ENCODE results near the gene COMMD10.

The COMMD10 gene

GRCh38 chr5:116152169-116152568 lies 67.3 kb downstream of the COMMD10 start:
- H3K9me3 ChIP-seq (ENCODE audit: low read length) = no peaks in the 10 kb centered on the region
- no peaks in the 10 kb centered on the region for H3K36me3 ChIP-seq (ENCODE audit: insufficient read depth, low read length)
- H3K4me1 ChIP-seq (ENCODE audit: insufficient read depth, low read length) = no peaks in the 10 kb centered on the region
- no peak overlapping the region for H3K9ac ChIP-seq (ENCODE audit: low read length)
- no peak overlapping the region for H3K4me3 ChIP-seq (ENCODE audit: low read depth in 1 of 2, low read length in 2 of 2)
- H3K27me3 ChIP-seq (ENCODE audit: control insufficient read depth in 1 of 2, insufficient read depth in 2 of 2, low read length in 2 of 2) = no peaks in the 10 kb centered on the region
- H3K27ac ChIP-seq (ENCODE audit: low read depth, low read length) = no peak overlapping the region

DNA sequence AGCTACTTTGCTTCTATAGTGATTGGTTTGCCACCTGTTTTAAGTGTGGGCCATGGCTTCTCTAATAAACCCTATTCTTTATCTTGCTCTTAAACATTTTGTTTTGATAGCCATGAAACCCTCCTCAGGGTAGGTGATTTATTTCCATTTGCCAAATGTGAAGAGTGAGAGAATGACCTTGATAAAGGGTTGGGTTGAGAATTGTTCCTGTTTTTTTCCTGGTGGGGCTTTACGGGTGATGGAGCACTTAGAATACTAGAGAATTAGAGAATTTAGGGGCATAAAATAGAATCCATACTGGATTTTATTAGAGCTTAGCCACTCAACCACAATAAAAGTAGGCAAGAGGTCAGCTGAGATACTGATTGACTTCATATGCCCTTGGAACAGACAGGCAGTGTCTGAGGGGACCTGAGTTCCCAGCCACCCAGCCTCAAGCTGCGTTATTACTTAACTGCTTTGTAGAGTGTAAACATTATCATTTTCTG lies 68.9 kb downstream of the COMMD10 start:
- Histone ChIP-seq H3K27ac (ENCODE audit: low read depth, low read length) (no peak overlapping the region), H3K4me3 (ENCODE audit: low read depth in 1 of 2, low read length in 2 of 2) (no peak overlapping the region), H3K9me3 (ENCODE audit: low read length) (no peaks in the 10 kb centered on the region), H3K36me3 (ENCODE audit: insufficient read depth, low read length) (no peaks in the 10 kb centered on the region), H3K27me3 (ENCODE audit: control insufficient read depth in 1 of 2, insufficient read depth in 2 of 2, low read length in 2 of 2) (no peaks in the 10 kb centered on the region), H3K9ac (ENCODE audit: low read length) (no peak overlapping the region), H3K4me1 (ENCODE audit: insufficient read depth, low read length) (no peaks in the 10 kb centered on the region)

- H3K27me3 ChIP-seq (ENCODE audit: control insufficient read depth in 1 of 2, insufficient read depth in 2 of 2, low read length in 2 of 2) = no peaks in the 10 kb centered on the region
- peaks cover 2% of the 10 kb centered on the region for H3K4me1 ChIP-seq (ENCODE audit: insufficient read depth, low read length)
- no peaks in the 10 kb centered on the region for H3K36me3 ChIP-seq (ENCODE audit: insufficient read depth, low read length)
- no peaks in the 10 kb centered on the region for H3K9me3 ChIP-seq (ENCODE audit: low read length)
- H3K27ac ChIP-seq (ENCODE audit: low read depth, low read length) = no peak overlapping the region
- H3K4me3 ChIP-seq (ENCODE audit: low read depth in 1 of 2, low read length in 2 of 2) = no peak overlapping the region
- no peak overlapping the region for H3K9ac ChIP-seq (ENCODE audit: low read length)
Observed at GRCh38 chr5:116154252-116154651, 69.4 kb downstream of the COMMD10 start.

DNA sequence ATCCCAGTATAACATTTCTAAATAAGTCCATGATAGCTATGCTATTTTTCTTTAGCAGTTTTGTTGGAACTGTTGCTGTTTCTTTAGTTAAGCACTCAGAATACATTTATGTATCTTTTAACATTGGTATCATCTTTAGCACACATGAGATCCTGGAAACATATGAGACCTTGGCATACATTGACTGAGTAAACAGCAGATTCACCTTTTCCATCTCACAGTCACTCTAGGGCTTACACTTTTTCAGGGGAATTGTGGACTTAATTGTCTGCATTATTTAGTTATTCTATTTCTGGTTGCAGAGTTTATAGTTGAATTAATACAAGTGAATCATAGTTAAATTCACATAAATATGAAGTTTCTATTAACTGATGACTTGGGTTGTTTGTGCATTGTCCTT lies 70.1 kb downstream of the COMMD10 start:
- no peak overlapping the region for H3K27ac ChIP-seq (ENCODE audit: low read depth, low read length)
- no peak overlapping the region for H3K9ac ChIP-seq (ENCODE audit: low read length)
- H3K27me3 ChIP-seq (ENCODE audit: control insufficient read depth in 1 of 2, insufficient read depth in 2 of 2, low read length in 2 of 2) = no peaks in the 10 kb centered on the region
- peaks cover 5% of the 10 kb centered on the region for H3K4me1 ChIP-seq (ENCODE audit: insufficient read depth, low read length)
- H3K9me3 ChIP-seq (ENCODE audit: low read length) = no peaks in the 10 kb centered on the region
- H3K4me3 ChIP-seq (ENCODE audit: low read depth in 1 of 2, low read length in 2 of 2) = no peak overlapping the region
- H3K36me3 ChIP-seq (ENCODE audit: insufficient read depth, low read length) = no peaks in the 10 kb centered on the region

DNA sequence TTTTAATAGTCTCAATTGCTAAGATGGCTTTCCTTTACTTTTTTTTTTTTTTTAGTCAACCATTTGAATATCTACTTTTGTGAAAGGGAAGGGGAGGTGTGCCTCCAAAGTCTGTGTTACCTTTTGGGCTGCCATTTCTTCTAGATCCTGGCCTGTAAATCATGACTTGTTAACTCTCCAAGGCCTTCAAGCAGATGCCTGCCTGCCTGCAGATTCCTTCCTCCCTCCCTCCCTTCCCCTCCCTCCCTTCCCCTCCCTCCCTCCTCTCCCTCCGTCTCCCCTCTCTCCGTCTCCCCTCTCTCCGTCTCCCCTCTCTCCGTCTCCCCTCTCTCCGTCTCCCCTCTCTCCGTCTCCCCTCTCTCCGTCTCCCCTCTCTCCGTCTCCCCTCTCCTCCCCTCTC lies 73.1 kb downstream of the COMMD10 start:
- Histone ChIP-seq H3K9ac (ENCODE audit: low read length) (no peak overlapping the region), H3K4me3 (ENCODE audit: low read depth in 1 of 2, low read length in 2 of 2) (no peak overlapping the region), H3K9me3 (ENCODE audit: low read length) (no peaks in the 10 kb centered on the region), H3K36me3 (ENCODE audit: insufficient read depth, low read length) (no peaks in the 10 kb centered on the region), H3K27me3 (ENCODE audit: control insufficient read depth in 1 of 2, insufficient read depth in 2 of 2, low read length in 2 of 2) (no peaks in the 10 kb centered on the region), H3K27ac (ENCODE audit: low read depth, low read length) (no peak overlapping the region), H3K4me1 (ENCODE audit: insufficient read depth, low read length) (peaks cover 5% of the 10 kb centered on the region)

GRCh38 chr5:116159006-116159405 lies 74.2 kb downstream of the COMMD10 start:
- Histone ChIP-seq H3K9ac (ENCODE audit: low read length) (no peak overlapping the region), H3K4me3 (ENCODE audit: low read depth in 1 of 2, low read length in 2 of 2) (no peak overlapping the region), H3K36me3 (ENCODE audit: insufficient read depth, low read length) (no peaks in the 10 kb centered on the region), H3K27ac (ENCODE audit: low read depth, low read length) (no peak overlapping the region), H3K4me1 (ENCODE audit: insufficient read depth, low read length) (peaks cover 5% of the 10 kb centered on the region), H3K27me3 (ENCODE audit: control insufficient read depth in 1 of 2, insufficient read depth in 2 of 2, low read length in 2 of 2) (no peaks in the 10 kb centered on the region), H3K9me3 (ENCODE audit: low read length) (no peaks in the 10 kb centered on the region)

GRCh38 chr5:116174111-116174510 lies 89.3 kb downstream of the COMMD10 start:
- Histone ChIP-seq H3K36me3 (ENCODE audit: insufficient read depth, low read length) (no peaks in the 10 kb centered on the region), H3K9ac (ENCODE audit: low read length) (no peak overlapping the region)

GRCh38 chr5:116176121-116176520 lies 91.3 kb downstream of the COMMD10 start:
- H3K27ac ChIP-seq (ENCODE audit: low read depth, low read length) = no peak overlapping the region
- no peaks in the 10 kb centered on the region for H3K9me3 ChIP-seq (ENCODE audit: low read length)
- no peak overlapping the region for H3K9ac ChIP-seq (ENCODE audit: low read length)
- no peak overlapping the region for H3K4me3 ChIP-seq (ENCODE audit: low read depth in 1 of 2, low read length in 2 of 2)
- H3K27me3 ChIP-seq (ENCODE audit: control insufficient read depth in 1 of 2, insufficient read depth in 2 of 2, low read length in 2 of 2) = no peaks in the 10 kb centered on the region
- H3K36me3 ChIP-seq (ENCODE audit: insufficient read depth, low read length) = no peaks in the 10 kb centered on the region
- peaks cover 6% of the 10 kb centered on the region for H3K4me1 ChIP-seq (ENCODE audit: insufficient read depth, low read length)

More at GRCh38 chr5:116174111-116174510, 89.3 kb downstream of the COMMD10 start:
- Histone ChIP-seq H3K9me3 (ENCODE audit: low read length) (no peaks in the 10 kb centered on the region), H3K27ac (ENCODE audit: low read depth, low read length) (no peak overlapping the region), H3K4me1 (ENCODE audit: insufficient read depth, low read length) (peaks cover 6% of the 10 kb centered on the region), H3K4me3 (ENCODE audit: low read depth in 1 of 2, low read length in 2 of 2) (no peak overlapping the region), H3K27me3 (ENCODE audit: control insufficient read depth in 1 of 2, insufficient read depth in 2 of 2, low read length in 2 of 2) (no peaks in the 10 kb centered on the region)

- Histone ChIP-seq H3K9ac (ENCODE audit: low read length) (no peak overlapping the region), H3K27ac (ENCODE audit: low read depth, low read length) (no peak overlapping the region), H3K4me3 (ENCODE audit: low read depth in 1 of 2, low read length in 2 of 2) (no peak overlapping the region)
Observed at GRCh38 chr5:116178925-116179324, 94.1 kb downstream of the COMMD10 start.

DNA sequence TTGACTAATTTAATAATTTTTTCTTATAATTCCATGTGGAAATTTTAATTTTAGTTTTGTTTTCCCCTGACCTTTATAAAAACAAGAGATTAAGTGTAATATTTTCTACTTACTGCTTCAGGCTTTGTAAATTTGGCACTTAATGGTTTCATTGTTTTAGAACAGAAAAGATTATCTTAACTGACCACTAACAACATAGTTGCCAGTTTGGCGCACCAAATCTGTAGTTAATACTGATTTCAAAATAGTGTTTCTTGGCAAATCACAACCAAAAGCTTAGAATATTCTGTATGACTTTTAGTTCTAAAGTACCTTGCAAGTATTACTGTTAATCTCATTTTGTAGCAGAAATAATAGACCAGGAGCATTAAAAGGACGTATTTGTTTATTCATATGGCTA lies 124.3 kb downstream of the COMMD10 start:
- Histone ChIP-seq H3K36me3 (ENCODE audit: insufficient read depth, low read length) (no peaks in the 10 kb centered on the region), H3K9me3 (ENCODE audit: low read length) (no peaks in the 10 kb centered on the region), H3K4me3 (ENCODE audit: low read depth in 1 of 2, low read length in 2 of 2) (no peak overlapping the region), H3K27me3 (ENCODE audit: control insufficient read depth in 1 of 2, insufficient read depth in 2 of 2, low read length in 2 of 2) (no peaks in the 10 kb centered on the region), H3K27ac (ENCODE audit: low read depth, low read length) (no peak overlapping the region), H3K4me1 (ENCODE audit: insufficient read depth, low read length) (no peaks in the 10 kb centered on the region), H3K9ac (ENCODE audit: low read length) (no peak overlapping the region)

More at GRCh38 chr5:116178925-116179324, 94.1 kb downstream of the COMMD10 start:
- Histone ChIP-seq H3K27me3 (ENCODE audit: control insufficient read depth in 1 of 2, insufficient read depth in 2 of 2, low read length in 2 of 2) (no peaks in the 10 kb centered on the region), H3K36me3 (ENCODE audit: insufficient read depth, low read length) (no peaks in the 10 kb centered on the region), H3K9me3 (ENCODE audit: low read length) (no peaks in the 10 kb centered on the region), H3K4me1 (ENCODE audit: insufficient read depth, low read length) (no peaks in the 10 kb centered on the region)

DNA sequence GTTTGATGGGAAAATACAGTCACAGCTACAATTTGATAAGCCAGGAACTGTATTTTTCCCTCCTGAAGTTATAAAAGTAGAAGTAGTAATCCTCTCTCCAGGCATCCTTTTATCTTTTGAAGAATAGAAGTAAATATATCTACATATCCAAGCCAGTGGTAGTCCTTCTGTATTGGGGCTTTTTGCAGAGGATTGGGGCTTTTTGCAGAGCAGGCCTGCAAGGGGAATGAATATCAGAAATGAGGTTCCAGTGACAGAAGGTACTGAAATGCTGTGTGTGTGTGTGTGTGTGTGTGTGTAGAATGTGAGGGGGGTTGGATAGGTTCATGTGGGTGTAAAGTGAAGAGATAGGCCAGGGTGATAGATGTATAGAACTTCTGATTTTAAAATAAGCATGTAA lies 127.4 kb downstream of the COMMD10 start:
- Histone ChIP-seq H3K9me3 (ENCODE audit: low read length) (no peaks in the 10 kb centered on the region), H3K4me3 (ENCODE audit: low read depth in 1 of 2, low read length in 2 of 2) (no peak overlapping the region), H3K27me3 (ENCODE audit: control insufficient read depth in 1 of 2, insufficient read depth in 2 of 2, low read length in 2 of 2) (no peaks in the 10 kb centered on the region), H3K4me1 (ENCODE audit: insufficient read depth, low read length) (no peaks in the 10 kb centered on the region), H3K27ac (ENCODE audit: low read depth, low read length) (no peak overlapping the region), H3K9ac (ENCODE audit: low read length) (no peak overlapping the region), H3K36me3 (ENCODE audit: insufficient read depth, low read length) (no peaks in the 10 kb centered on the region)

DNA sequence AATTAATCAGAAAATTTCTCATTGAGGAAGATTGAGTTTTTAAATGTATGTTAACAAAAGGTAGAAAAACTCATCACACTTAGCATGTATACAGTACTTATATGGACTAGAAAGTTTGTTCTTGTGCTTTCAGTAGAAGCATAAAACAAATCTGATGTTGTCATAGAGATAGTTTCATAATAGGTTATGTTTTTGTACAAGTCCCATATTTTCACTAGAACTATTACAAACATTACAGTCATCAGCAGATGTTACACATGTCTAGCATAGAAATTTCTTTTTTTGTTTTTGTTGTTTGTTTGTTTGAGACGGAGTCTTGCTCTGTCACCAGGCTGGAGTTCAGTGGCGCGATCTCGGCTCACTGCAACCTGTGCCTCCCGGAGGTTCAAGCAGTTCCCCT lies 131.4 kb downstream of the COMMD10 start:
- H3K9me3 ChIP-seq (ENCODE audit: low read length) = no peaks in the 10 kb centered on the region
- no peaks in the 10 kb centered on the region for H3K4me1 ChIP-seq (ENCODE audit: insufficient read depth, low read length)
- H3K4me3 ChIP-seq (ENCODE audit: low read depth in 1 of 2, low read length in 2 of 2) = no peak overlapping the region
- no peaks in the 10 kb centered on the region for H3K36me3 ChIP-seq (ENCODE audit: insufficient read depth, low read length)
- H3K9ac ChIP-seq (ENCODE audit: low read length) = no peak overlapping the region
- H3K27ac ChIP-seq (ENCODE audit: low read depth, low read length) = no peak overlapping the region
- H3K27me3 ChIP-seq (ENCODE audit: control insufficient read depth in 1 of 2, insufficient read depth in 2 of 2, low read length in 2 of 2) = no peaks in the 10 kb centered on the region
